Uterus (tissue), 2 donors: ENCODE results near the gene ADAMTS2.

Experiments used
- POLR2A ChIP-seq, 2 donors: fragments of 450-650 bp; IDR thresholded peaks; one replicate each; pipeline ENCODE4 v1.6.1; 2016; ENCODE audit warnings: antibody characterized with exemption in 2 of 2, mild to moderate bottlenecking in 1 of 2, moderate library complexity in 1 of 2
- TF ChIP-seq, protein P1 (sequence below), 4 experiments: fragments of 200-600 bp in 2 of 4; fragments of 450-650 bp in 2 of 4; sonication (generic) in 2 of 4; IDR thresholded peaks; one replicate each; pipeline ENCODE4 v1.5.1; 2016 to 2019; ENCODE audit warnings: antibody characterized with exemption in 4 of 4, mild to moderate bottlenecking in 2 of 4, moderate library complexity in 1 of 4

GRCh38 chr5:179129607-179130071, 215.6 kb downstream of the ADAMTS2 start:
- TF ChIP-seq, protein P1, sequence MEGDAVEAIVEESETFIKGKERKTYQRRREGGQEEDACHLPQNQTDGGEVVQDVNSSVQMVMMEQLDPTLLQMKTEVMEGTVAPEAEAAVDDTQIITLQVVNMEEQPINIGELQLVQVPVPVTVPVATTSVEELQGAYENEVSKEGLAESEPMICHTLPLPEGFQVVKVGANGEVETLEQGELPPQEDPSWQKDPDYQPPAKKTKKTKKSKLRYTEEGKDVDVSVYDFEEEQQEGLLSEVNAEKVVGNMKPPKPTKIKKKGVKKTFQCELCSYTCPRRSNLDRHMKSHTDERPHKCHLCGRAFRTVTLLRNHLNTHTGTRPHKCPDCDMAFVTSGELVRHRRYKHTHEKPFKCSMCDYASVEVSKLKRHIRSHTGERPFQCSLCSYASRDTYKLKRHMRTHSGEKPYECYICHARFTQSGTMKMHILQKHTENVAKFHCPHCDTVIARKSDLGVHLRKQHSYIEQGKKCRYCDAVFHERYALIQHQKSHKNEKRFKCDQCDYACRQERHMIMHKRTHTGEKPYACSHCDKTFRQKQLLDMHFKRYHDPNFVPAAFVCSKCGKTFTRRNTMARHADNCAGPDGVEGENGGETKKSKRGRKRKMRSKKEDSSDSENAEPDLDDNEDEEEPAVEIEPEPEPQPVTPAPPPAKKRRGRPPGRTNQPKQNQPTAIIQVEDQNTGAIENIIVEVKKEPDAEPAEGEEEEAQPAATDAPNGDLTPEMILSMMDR (IDR thresholded peaks at IDR 0.05) = no peak
- no peak for TF ChIP-seq POLR2A (IDR thresholded peaks at IDR 0.05)
